GM12874 (cell line): ENCODE data around the gene TEKT3.

Source experiments
- TF ChIP-seq, protein P1 (sequence below): IDR thresholded peaks from 2 replicates; pipeline ENCODE4 v1.5.1; 2011; ENCODE audit warnings: low read depth, mild to moderate bottlenecking, control low read depth, low read length, moderate library complexity; ENCODE audit not compliant: insufficient read depth

TEKT3 gene

DNA sequence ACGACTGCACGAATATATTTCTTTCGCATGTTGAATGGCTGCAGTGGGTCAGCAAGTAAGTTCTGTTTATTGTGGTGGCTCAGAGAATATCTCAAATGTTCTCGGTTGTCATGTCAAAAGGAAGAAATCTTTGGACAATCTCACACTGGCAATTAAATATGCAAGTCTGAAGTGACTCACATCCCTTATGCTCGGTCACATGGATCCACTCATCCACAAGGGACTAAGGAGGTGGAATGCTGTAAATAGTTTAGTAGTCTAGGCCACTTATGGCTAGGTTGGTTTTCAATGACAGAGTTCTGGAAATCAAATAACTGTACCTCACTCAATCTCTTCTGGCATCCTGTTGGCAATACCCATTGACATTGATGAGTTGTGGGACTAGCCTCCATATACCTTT is 43.2 kb downstream of the TEKT3 start:
- TF ChIP-seq, protein P1, sequence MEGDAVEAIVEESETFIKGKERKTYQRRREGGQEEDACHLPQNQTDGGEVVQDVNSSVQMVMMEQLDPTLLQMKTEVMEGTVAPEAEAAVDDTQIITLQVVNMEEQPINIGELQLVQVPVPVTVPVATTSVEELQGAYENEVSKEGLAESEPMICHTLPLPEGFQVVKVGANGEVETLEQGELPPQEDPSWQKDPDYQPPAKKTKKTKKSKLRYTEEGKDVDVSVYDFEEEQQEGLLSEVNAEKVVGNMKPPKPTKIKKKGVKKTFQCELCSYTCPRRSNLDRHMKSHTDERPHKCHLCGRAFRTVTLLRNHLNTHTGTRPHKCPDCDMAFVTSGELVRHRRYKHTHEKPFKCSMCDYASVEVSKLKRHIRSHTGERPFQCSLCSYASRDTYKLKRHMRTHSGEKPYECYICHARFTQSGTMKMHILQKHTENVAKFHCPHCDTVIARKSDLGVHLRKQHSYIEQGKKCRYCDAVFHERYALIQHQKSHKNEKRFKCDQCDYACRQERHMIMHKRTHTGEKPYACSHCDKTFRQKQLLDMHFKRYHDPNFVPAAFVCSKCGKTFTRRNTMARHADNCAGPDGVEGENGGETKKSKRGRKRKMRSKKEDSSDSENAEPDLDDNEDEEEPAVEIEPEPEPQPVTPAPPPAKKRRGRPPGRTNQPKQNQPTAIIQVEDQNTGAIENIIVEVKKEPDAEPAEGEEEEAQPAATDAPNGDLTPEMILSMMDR, result no peak

DNA sequence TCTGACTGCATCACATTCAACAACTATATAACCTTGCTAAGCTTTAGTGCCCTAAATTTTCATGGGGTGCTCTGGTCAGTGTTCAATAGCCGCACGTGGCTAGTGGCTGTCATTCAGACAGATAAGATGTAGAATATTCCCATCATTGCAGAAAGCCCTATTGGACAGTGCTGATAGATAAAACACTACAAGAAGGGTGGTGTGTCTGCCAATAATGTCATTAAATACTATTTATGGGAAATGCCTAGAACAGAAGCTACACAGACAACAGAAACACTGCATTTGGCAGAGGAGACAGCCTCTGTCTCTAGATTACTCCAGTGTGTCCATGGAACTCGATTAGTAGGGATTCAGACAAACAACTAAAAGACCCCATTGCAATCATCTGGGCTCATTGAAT is 47.8 kb downstream of the TEKT3 start:
- TF ChIP-seq, protein P1, result no peak

DNA sequence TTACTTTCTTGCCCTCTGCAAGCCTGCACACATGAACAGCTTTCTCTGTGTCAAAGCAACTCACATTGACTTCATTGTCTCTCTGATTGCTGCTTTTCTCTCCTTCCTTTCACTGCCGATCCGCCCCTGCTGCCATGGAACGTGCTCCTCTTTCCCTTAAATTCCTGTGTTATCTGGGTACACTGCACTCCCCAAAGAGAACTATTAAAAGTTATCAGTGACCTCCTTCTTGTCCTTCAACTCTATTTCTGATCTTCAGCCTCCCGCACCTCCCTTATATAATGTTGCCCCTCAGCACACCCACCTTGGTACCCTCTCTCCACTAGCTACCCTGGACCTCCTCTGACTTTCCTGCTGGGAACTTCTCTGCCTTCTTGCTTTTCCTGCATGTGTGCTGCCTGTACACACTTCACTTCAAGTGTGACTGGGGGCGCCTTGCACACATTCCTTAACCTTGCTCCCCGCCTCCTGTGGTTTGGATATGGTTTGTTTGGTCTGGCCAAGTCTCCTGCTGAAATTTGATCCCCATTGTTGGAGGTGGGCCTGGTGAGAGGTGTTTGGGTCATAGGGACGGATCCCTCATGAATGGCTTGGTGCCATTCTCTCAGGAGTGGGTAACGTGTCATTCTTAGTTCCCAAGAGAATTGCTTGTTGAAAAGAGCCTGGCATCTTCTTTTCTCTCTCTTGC is 49.6 kb downstream of the TEKT3 start:
- TF ChIP-seq, protein P1, result no peak

DNA sequence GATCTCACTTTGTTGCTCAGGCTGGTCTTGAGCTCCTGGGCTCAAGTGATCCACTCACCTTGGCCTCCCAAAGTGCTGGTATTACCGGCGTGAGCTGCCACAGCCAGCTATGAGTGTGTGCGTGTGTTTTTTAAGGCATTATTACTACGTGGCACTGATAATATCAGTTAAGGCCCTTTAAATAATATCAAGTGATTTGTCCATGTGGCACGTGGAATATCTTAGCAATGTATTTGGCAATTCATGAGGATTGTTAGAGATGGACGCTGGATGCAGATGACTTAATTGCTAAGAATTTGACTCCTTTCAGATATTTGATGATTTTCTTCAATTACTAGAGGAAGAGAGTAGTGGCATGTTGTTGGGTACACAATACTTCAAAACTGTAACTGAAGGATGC is 50.8 kb downstream of the TEKT3 start:
- TF ChIP-seq, protein P1, result no peak

DNA sequence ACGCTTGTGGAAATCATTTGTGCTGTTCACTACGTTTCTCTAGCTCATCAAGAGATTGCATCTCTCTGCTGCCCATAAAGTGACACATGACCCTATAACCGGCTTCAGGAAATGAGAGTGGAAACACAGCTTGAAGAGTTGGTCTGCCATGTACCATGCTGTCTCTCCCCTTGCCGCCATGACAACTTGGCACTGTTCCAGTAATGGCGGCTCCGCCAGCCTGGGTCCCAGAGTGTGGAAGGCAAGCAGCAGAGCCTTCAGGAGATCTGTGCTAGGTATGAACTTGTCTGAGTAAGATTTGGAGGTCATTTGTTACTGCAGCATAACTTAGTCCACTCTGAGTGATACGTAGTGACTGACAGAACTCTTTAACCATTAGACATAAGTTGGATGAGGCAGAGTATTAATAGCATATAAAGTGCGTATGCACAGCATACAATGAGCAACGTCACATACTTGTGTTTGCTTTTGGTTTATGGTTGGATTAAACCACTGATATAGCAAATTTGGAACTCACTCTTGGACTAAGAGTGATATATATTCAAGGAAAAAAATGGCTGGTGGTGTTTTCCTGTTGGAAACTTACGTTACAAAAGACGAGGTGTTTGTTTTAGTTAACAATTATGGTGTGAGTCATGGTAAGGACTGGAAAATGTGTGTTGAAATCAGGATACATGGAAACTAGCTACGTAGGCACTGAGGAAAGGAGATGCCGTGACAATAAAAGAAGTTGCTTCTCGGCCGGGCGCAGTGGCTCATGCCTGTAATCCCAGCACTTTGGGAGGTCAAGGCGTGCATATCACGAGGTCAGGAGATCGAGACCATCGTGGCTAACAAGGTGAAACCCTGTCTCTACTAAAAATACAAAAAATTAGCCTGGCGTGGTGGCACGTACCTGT is 51.9 kb downstream of the TEKT3 start:
- TF ChIP-seq, protein P1, result no peak

DNA sequence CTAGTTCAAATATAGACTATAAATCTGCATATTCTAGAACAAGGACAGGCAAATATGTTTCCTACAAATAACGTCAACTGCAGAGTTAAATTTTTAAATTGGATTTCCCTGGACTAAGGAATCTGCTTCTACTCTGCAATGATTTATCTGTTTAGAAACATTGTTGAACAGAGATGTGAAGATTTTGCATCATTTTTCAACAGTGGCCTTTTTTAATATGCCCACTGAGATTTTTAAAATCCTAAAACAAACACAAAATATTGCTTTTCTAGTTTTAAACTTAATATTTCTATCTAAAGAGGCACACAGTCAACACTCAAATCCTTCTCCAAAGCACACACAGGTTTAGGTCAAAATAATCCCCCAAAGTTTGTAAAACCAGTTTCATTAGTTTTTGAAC is 52.5 kb downstream of the TEKT3 start:
- TF ChIP-seq, protein P1, result no peak

DNA sequence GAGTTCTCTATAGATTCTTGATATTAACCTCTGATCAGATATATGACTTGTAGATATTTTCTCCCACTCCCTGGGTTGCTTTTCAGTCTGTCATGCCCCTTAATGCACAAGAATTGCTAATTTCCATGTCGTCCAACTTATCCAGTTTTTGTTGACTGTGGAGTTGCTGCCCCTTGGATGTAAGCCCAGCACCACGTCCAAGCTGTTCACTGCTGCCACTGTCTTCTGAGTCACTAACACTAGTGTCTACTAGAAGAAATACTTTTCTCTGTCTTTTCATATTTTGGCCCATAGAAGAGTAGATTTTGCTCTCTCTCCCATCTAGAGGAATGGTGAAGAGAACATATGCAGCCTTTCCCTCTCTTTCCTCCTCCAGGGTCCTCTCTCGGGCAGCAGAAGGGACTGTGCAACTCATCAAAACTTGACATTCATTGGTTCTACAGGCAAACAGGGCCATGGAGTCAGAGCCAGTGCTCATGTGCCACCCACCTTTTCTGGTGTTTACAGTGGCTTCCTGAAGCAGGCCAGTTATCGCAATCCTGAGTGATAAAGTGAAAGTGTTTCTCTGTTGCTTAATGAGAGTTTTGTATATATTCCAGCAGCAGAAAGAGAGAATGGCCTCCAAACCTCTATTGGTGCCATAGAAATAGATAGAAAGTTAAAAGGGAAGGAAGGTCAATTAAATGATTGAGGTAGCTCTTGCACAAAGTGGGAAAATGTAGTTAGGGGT is 53.7 kb downstream of the TEKT3 start:
- TF ChIP-seq, protein P1, result no peak
